Measurements from ENCODE around the gene NID2.

The NID2 gene

DNA sequence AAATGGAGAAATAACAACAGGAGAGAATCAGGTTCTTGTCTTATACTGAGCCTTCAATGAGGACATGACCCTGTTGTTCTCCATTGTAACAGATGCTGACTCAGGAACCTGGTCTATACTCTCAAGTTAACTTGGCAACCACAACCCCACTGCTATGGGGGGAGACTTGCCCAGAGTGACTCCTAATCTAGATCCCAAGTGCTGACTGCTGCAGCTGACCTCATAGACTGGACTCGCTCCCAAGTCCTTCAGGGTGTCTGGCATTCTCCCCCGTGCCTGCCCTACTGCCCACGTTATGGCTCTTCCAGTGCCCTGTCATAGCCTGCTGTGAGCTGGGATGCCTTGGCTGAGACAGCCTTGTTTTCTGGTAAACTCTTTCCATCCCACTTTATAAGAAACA is 37.1 kb downstream of the NID2 start:
- DNase-seq (ENCODE audit: extremely low read depth in 1 of 2, low read depth in 1 of 2): no peak

GRCh38 chr14:52029881-52030280 is 39.0 kb downstream of the NID2 start:
- DNase-seq (ENCODE audit: extremely low read depth in 1 of 2, low read depth in 1 of 2): no peak

DNA sequence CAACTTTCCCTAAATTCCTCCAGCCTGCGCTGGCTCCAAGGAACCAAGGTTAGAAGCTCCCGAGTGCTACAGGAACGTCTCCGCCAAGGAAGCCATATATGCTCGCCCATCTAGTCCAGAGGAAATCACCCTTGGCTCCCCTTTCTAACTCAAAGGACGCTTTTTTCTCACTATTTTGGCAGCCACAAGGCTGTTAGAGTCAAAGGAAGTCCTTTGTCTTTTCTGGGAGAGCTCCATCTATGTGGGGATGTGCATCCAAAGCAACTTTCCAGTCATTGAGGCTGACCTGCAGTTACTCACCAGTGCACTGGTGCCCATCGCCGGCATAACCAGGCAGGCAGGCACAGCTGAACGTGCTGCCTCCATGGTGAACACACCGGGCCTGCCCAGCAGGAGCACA is 42.0 kb downstream of the NID2 start:
- DNase-seq (ENCODE audit: extremely low read depth in 1 of 2, low read depth in 1 of 2): no peak

GRCh38 chr14:52026017-52026660 is 42.7 kb downstream of the NID2 start:
- no peak for DNase-seq (ENCODE audit: extremely low read depth in 1 of 2, low read depth in 1 of 2)

DNA sequence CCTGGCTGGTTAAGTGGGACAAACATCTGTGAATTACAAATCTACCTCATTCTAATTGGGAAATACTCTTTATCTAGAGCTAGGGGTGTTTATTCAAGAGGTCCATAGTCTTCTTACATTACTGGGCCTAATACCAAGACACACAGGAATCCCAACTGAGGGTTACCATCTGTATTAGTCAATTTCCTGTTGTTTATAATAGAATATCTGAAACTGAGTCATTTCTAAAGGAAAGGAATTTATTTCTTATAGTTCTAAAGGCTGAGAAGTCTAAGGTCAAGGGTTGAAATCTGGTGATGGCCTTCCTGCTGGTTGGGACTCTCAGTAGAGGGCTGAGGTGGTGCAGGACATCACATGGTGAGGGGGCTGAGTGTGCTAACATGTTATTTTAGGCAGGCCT is 43.5 kb downstream of the NID2 start:
- no peak for DNase-seq (ENCODE audit: extremely low read depth in 1 of 2, low read depth in 1 of 2)

- no peak for DNase-seq (ENCODE audit: extremely low read depth in 1 of 2, low read depth in 1 of 2)
These were observed 45.3 kb downstream of the NID2 start for GRCh38 chr14:52023518-52023917.

- DNase-seq (ENCODE audit: extremely low read depth in 1 of 2, low read depth in 1 of 2): no peak
These were observed 46.8 kb downstream of the NID2 start for GRCh38 chr14:52021957-52022600.

DNA sequence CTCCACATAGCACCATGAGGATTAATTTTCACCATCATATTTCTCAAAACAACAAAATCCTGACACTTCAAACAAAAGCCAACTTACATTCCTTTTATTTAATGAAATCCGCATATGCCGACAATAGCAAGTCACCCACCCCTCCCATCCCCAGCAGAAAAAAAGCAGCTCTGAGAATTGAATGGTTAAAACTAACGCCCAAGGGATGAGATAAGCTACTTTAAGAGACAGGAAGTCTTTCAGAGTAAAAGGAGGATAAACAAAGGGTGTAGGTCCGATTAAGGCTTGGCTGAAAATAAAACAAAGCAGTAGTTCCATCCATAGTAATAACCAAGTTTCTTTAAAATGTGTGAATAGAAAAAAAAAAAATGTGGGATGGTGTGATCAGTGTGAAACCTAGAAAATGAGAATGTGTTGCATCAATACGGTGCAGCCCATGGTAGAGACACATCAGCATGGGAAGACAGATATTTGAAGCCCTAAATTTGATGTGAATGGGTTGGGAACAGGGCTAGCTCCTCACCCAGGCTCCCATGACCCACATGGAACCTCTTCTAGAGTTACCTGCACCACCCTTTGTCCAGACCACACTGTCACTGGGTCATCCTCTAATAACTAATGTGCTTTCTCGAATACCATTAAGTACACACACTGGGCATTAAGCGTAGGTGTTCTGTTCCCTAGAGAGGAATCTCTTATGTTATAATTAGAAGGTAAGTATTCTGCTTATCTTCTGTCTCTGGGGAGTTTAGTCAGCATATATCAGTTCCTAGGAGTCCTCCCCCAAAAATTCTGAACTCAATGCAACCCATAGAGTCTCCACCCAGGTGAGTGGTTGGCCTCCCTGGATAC is 47.8 kb downstream of the NID2 start:
- DNase-seq (ENCODE audit: extremely low read depth in 1 of 2, low read depth in 1 of 2): no peak

DNA sequence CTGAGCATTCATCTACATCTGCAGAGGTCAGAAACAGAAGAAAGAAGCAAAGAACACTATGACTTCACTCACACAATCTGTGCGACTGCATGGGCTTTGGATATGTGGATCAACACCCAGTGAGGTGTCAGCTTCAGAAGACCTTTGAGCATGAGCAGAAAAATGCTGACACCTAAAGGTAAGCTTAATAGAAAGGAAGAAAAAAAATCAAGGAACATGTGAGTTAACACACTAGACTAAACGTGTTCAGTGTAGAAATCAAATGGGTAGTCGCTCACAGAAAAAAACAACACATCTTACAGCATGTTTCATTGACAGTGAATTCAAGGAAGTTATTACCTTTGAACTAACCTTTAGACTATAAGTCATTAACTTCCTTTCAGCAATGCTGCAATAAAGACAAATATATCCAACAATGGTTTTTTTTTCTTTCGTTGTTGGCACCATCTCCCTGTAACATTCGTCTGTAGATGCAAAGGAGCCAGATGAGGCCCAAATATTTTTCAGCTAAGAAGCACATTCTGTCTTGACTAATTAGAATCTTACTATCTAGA is 48.6 kb downstream of the NID2 start:
- DNase-seq (ENCODE audit: extremely low read depth in 1 of 2, low read depth in 1 of 2): no peak

DNA sequence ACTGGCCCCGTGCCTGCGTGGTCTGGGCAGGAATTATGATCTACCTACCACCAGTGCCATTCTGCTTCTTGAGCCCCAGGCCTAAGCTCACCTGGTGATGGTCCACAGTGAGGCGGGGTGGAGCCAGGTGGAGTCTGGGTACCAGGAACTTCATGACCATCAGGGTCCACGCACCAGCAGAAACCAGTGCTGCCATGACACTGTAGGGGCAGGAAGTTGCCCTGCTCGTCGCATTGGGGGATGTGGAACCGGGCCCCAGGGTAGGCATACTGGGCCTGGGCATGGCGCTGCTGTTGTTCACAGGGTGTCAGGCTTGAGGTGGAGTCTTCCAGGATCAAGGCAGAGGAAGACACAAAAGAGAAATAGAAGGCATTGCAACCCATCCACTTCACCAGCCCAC is 49.9 kb downstream of the NID2 start:
- no peak for DNase-seq (ENCODE audit: extremely low read depth in 1 of 2, low read depth in 1 of 2)

- no peak for DNase-seq (ENCODE audit: extremely low read depth in 1 of 2, low read depth in 1 of 2)
These were observed 50.6 kb downstream of the NID2 start for GRCh38 chr14:52018252-52018651.

DNA sequence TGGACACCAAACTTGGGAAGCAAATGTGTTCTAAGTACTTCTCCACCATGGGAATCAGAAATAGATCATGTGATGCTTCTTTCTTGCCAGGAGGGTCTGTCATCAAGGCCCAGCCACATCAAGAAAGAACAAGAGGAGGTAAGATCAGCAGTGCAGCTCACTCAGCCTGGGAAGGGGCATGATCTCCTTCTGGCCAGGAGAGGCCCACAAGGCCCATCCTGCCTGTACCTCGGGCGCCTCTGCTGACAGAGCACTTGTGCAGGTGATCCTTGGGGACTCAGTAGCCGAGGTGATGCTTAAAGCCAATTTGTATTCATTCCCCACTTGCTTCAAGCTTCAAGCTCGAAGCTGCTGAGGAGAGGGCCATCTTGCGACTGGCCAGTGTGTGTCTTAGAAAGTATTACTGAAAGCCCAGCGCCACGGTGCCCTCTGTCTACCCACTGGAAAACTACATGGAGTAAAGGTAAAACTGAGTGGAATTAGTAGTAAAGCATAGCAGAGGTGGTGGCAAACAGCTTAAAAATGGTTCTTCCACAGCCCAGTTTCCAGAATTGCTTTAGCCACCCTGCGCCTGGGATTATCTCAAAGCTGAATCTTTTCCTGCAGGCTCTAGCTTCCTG is 53.3 kb downstream of the NID2 start:
- DNase-seq (ENCODE audit: extremely low read depth in 1 of 2, low read depth in 1 of 2): no peak

- DNase-seq (ENCODE audit: extremely low read depth in 1 of 2, low read depth in 1 of 2): no peak
These were observed 54.1 kb downstream of the NID2 start for GRCh38 chr14:52014601-52015267.

DNA sequence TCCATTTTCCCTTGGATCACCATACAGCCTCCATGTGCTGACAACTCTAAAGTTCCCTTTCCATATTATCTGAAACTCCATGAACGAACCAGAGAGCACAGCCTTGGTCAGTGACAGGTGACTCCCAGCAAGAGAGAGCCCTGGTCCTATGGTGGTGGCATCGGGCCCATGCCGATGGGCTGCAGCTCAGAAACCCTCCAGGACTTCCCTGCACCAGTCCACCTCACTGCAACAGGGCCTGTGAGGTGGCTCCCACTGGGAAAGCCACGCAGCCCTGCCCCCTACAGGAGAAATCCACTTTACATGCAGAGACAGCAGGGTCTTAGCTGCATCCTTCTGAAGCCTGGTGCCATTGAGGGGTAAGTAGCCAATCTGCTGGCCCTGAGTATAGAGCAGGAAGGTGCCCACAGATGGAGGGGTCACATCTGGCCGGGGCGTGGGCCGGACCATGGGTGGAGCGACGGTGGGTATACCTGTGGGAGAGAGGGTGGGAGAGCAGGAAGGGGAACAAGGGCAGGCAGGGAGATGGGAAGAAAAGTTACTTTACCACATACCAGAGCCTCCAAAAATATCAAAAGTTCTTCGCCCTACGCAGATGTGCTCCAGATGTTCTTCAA is 54.8 kb downstream of the NID2 start:
- DNase-seq (ENCODE audit: extremely low read depth in 1 of 2, low read depth in 1 of 2): no peak

DNA sequence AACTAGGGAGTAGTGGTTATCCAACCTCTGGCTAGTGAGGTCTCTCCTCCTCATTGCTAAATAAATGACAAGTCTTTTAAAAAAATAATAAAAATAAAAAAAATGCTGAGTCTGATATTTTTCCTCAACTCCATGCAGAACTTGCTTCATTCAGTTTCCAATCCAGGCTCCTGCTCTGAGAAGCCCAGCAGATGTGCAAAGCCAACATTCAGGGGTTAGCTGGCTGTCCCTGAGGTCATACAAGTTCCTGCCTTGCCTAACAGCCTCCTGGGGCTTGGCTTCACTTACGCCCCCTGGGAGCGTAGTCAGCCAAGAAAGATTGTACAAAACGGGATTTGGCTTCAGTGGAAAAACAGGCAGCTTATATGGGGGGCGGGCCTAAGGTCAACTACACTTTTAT is 56.2 kb downstream of the NID2 start:
- DNase-seq (ENCODE audit: extremely low read depth in 1 of 2, low read depth in 1 of 2): no peak

- no peak for DNase-seq (ENCODE audit: extremely low read depth in 1 of 2, low read depth in 1 of 2)
These were observed 57.3 kb downstream of the NID2 start for GRCh38 chr14:52011523-52011922.

DNA sequence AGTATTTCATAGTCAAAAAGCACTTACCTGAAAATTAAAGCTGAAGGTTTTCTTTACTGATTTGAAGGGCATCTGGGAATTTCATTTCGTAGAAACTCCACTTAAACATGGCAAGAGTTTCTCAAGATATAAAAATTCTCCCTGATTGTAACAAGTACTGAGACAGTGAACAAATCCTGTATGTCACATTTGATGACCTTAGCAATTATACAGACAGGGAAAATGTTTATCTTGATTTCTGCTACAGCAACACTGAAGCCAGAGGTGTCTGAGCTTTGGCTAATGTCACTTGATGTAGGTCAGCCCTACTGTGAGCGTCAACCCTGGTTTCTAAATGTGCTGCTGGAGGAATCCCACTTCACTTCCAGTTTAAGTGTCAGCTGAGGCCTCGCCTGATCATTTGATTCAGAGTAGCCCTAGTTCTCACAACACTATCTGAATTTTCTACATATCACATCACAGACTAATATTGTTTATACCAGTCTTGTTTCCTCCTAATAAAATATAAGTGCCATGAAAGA is 58.6 kb downstream of the NID2 start:
- no peak for DNase-seq (ENCODE audit: extremely low read depth in 1 of 2, low read depth in 1 of 2)

DNA sequence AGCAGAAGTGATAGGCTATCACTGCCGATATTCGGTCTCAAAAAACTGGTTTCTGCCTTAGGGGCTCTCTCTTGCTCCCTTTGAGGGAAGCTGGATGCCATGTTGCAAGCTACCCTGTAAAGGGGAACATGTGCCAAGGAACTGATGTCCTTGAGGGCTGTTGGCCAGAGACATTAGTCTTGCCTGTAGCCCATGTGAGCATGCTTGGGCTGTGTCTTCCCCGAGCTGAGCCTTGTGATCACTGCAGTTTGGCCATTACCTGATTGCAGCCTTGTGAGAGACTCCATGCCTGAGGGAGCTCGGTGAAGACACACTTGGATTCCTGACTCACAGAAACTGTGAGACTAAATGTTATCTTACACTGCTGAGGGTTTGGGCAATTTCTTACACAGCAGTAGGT is 60.7 kb downstream of the NID2 start:
- DNase-seq (ENCODE audit: extremely low read depth in 1 of 2, low read depth in 1 of 2): no peak

- no peak for DNase-seq (ENCODE audit: extremely low read depth in 1 of 2, low read depth in 1 of 2)
These were observed 61.2 kb downstream of the NID2 start for GRCh38 chr14:52007637-52008036.

GRCh38 chr14:52007211-52007610 is 61.6 kb downstream of the NID2 start:
- DNase-seq (ENCODE audit: extremely low read depth in 1 of 2, low read depth in 1 of 2): no peak
